Activated CD4-positive, CD25-positive, alpha-beta regulatory T cell treated with anti-CD3 and anti-CD28 coated beads, Interleukin-2, amount 50 U/mL, for 24 hours (primary cell): ENCODE data around the gene TTLL4.

Experiments used
- ATAC-seq, 2 donors: fragments of 150-1000 bp; cut with Tn5 transposase; one replicate each; pipeline ENCODE4 v1.10.0; 2021; ENCODE audit warnings: mild to moderate bottlenecking in 1 of 2, moderate library complexity in 1 of 2

The TTLL4 gene

DNA sequence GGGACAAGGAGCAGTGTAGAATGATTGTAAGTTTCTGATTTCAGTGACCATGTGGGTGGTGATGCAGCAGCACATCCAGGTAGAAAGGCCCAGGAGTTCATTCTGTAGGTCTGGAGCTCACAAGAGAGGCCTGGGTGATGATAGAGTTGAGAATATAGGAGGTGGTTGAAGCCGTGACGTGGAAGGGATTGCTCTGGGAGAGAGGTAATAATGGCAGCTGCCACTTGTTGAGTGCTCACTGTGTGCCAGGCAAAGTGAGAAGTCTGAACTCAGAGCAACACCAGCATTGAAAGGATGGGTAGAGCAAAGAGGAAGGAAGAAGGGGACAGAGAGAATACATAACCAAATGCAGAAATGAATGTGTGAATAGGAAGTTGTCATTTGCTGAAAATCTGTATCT, 3.3 kb downstream of the TTLL4 start:
- ATAC-seq, result no peak

DNA sequence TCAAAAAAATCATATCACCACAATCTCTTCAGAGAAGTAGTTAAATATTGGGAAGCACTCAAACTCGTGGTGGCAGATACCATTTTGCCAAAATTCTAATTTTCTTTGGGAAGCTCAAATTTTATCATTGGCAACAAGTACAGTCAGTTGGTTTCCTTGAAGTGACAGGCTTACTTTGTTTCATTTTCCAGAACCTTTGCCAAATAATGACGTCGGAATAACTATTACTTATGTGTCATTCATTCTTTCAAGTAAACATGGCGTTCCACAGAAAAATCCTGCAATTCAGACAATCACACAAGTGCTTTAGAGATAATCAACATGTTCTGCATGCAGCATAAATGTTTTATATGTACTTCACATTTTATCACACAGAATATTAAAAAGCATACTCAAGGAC, 5.4 kb downstream of the TTLL4 start:
- no peak for ATAC-seq

DNA sequence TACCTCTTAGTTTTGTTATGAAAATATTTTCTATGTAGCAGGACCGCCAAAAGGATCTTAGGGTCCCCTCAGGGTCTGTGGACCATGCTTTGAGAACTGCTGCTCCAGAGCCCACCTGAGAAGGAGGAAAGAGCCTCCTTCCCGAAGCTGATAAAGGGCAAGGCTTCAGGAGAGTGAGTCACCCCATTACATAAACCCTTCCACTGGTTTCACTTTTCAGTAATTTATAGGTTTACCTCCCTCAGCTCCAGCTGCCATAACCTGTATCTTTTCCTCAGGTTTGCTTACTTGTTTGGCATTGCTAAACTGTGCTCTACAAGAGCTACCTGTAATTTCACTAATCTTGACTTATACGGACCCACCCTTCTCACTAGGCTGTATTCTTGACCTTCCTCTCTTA, 6.6 kb downstream of the TTLL4 start:
- ATAC-seq, result no peak

- ATAC-seq, result no peak
Measured at GRCh38 chr2:218718058-218718457, 7.4 kb downstream of the TTLL4 start.

DNA sequence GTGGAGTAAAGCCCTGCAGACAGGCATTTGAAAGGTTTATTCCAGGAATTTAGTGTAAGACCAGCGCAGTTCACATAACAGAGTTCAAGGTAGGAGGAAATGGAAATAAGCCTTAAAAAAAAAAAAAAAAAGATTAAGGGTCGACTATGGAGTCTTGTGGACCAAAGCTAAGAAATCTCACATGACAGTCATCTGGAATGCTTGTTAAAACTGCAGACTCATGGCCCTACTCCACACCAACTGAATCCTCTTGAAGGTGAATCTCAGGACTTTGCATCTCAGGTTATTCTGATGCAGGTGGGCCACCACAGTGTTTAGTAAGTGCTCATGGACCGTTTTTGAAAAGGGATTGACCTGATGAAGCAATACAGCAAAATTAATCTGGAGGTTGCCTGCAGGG, 8.8 kb downstream of the TTLL4 start:
- no peak for ATAC-seq

DNA sequence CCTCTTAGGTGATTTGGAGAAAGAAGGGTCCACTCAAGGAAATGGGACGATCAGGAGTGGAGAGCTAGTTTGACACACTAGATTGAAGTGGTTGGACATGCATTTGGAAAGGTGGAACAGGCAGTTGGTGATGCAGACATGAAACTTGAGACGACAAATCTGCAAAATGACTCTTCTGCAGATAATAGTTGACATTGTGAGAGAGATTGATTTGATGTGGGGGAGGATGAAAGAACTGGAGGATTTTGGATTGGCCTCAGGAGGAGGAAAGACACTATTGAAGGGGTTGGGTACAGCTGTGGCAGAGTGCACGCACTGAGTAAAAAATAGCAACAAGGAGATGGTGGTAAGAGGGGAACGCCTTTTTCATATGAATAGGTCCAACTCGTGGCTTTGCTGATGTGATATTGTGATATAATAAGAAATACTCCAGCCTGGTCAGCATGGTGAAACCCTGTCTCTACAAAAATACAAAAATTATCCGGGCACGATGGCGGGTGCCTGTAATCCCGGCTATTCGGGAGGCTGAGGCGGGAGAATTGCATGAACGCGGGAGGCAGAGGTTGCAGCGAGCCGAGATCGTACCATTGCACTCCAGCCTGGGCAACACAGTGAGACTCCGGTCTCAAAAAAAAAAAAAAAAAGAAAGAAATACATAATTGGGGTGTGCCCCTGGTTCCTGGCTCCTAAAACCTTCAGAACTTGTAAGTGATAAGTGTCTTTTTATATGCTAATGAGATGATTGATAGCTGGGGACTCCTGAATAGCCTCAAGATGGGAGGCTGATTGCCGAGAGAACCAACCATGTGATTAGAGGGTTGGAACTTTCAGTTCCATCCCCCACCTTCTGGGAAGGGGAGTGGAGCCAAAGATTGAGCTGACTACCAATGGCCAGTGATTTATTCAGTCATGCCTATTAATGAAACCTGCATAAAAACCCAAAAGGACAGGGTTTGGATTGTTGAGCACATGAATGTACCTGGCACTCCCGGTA, 9.7 kb downstream of the TTLL4 start:
- no peak for ATAC-seq

DNA sequence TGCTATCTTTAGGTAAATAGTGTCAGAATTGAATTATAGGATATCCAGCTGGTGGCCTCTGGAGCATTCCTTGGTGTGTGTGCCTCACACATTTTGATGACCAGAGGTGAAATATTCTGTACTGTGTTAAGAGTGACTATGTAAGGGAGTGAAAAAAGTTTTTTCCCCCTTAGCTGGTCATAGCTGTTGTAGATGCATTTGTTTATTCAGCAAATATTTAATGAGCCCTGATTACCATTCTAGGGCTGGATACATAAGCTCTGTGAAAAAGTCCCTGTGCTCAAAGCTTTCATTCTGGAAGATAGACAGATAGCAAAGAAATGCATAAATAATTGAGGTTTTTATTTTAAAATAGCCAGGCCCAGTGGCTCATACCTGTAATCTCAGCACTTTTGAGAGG, 10.9 kb downstream of the TTLL4 start:
- no peak for ATAC-seq

GRCh38 chr2:218721934-218722333, 11.3 kb downstream of the TTLL4 start:
- ATAC-seq, result no peak

GRCh38 chr2:218722419-218722818, 11.8 kb downstream of the TTLL4 start:
- no peak for ATAC-seq

GRCh38 chr2:218722876-218723785, 12.5 kb downstream of the TTLL4 start:
- no peak for ATAC-seq

- no peak for ATAC-seq
Measured at GRCh38 chr2:218726004-218726574, 15.5 kb downstream of the TTLL4 start.

DNA sequence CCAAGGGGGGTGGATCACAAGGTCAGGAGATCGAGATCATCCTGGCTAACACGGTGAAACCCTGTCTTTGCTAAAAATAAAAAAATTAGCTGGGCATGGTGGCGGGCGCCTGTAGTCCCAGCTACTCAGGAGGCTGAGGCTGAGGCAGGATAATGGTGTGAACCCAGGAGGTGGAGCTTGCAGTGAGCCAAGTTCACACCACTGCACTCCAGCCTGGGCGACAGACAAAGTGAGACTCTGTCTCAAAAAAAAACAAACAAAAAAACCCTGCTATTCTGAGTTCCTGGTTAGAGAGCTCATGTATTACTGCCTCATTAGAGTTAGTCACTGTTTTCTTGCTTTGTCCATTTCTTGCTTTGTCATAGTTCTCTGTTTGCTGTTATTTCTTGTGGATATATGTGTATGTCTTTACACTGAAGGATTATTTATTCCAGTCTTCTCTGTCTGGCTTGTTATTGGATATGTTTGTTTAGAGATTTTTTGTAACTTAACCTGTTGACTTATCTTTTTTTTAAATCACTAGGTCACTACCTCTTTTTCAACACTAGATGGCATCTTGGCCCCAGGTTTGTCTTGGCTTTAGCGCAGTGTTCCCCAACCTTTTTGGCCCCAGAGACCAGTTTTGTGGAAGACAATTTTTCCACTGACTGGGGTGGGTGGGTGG, 17.0 kb downstream of the TTLL4 start:
- ATAC-seq, result no peak

DNA sequence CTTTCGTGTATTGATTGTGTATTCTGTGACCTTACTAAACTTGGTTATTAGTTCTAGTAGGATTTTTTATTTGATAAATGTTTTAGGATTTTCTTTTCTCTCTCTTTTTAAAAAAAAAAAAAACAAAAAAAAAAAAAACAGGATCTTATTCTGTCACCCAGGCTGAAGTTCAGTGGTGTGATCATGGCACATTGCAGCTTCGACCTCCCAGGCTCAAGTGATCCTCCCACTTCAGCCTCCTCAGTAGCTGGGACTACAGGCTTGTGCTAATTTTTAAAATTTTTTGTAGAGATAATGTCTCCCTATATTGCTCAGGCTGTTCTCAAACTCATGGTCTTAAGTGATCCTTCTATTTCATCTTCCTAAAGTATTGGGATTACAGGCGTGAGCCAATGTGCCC, 19.0 kb downstream of the TTLL4 start:
- no peak for ATAC-seq

DNA sequence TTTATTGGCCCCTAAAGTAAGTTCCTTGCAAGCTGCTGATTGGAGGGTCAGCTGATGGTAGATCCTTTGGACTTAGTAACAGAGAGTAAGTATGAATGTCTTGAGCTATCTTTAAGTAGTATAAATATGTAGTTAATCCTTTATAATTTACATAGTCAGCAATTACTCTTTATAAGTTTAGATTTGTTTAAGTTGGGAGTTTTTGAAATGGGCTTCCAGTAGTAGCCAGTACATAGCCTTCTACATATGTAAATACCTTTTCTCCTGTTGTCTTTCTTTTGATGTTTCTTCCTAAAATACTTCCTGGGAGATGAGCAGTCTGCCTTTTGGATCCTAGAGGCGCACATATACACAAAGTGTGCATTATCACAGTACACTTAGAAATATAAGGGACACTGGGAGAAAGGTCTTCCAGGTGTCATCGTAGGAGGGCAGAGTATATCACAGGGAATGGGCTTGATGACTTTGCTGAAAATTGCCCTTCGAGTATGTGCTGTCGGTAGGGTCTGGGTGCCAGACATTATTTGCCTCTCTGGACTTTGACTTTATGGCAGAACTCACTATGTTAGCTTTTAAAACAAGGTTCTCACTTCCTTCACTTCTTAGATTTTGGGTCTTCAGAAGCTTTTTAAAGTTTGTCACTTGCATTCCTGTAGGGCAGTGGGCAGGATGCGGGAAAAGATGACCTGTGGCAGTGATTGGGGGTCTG, 21.6 kb downstream of the TTLL4 start:
- ATAC-seq, result no peak

DNA sequence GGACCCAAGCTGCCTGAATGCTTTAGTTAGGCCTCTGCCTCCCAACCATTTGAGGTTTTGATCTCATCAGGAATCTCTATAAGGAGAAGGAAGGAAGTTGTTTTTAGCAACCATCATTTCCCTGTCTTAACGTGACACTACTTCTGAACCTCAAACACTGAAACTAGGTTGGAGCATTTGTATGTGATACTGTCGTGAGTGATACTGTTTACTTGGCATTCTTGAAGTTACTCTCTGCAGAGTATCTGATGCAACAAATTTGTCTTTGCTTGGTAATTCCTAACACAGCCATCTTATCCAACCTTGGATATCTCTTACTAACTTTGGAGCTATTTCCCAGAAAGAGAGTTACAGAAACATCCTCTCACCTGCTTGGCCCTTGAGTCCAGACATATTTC, 22.1 kb downstream of the TTLL4 start:
- ATAC-seq, result no peak

DNA sequence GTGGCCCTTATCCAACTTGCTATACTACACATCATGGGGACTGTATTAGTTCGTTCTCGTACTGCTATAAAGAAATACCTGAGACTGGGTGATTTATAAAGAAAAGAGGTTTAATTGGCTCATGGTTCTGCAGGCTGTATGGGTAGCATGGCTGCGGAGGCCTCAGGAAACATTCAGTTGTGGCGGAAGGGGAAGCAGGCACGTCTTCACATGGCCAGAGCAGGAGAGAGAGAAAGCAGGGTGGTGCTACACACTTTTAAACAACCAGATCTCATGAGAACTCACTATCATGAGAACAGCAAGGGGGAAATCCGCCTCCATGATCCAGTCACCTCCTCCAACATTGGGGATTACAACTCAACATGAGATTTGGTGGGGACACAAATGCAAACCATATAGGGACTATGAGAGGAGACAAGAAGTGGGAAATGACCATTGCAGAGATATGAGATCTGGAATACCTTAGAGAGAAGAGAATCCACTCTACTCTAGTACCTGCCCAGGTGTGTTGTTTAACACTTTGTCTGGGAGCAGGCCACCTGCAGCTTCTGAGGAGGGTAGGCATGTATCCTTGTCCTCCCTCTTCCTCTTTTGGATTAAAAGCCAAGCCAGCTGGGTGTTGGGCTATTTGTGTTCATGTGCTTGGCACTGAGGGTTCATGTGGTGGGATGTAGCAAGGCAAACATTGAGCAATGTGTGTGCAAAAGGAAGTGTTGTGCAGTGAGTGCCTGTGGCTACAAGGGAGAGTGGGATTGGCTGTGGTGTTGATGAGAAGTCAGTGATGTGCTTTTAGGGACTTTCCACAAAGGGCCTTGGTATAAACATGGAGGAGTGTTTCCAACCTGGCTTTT, 22.8 kb downstream of the TTLL4 start:
- ATAC-seq, result peak; percentile 69 to 79

DNA sequence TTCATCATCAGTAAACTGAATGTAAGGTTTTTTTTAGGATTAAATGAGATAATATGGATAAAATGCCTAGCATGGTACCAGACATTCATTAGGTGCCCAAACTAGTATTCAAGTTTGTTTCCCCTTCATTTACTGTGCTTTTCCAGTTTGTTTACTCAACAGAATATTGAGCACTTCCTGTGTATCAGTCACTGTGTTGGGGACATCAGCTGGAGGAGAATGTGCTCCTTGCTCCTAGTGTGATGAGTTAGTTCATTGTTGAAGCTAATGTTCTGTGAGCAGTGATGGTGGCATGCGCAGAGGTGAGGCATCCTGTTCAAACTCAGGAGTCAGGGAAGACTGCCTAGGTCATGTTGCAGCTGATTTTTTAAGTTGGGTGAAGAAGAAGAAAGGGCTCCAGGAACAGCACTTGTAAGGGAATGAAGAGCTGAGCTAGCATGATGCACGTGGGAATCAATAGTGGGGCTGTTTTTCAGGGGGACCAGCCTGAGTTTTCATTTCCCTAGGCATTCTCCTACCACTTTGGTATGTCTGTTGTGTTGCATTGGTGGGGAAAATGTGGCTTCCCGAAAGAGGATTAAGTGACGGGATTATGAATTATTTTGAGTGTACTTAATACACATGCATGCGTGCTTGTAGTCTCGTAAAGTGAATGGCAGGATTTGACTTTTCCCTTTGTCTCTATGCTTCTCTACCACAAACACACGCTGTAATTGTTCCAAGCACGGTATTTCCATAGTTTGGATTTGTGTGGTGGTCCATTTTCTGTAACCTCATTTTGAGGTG, 23.7 kb downstream of the TTLL4 start:
- ATAC-seq, result no peak

GRCh38 chr2:218736531-218736930, 25.9 kb downstream of the TTLL4 start:
- no peak for ATAC-seq

GRCh38 chr2:218743068-218743467, 32.4 kb downstream of the TTLL4 start:
- ATAC-seq, result no peak

- ATAC-seq, result peak in 1 of 2 donors; percentile 68
Measured at GRCh38 chr2:218744615-218745014, 34.0 kb downstream of the TTLL4 start.
